OCI-LY3 (cell line): ENCODE measurements around the gene COG6.

Experiments used
- H2AFZ ChIP-seq: fragments of 200-600, 300-600 bp; shearing (Covaris generic); 2 replicates; pipeline ENCODE4 v1.6.0; 2014; ENCODE audit warnings: antibody characterized with exemption, low read depth, low read length
- H3K27ac ChIP-seq: fragments of 200-600, 300-600 bp; sonication (generic); 2 replicates; pipeline ENCODE4 v1.5.1; 2014; ENCODE audit warnings: mild to moderate bottlenecking, low read length, moderate library complexity, mixed read lengths
- H3K27me3 ChIP-seq: fragments of 200-600, 300-600 bp; sonication (generic); 2 replicates; pipeline ENCODE4 v1.6.1; 2014; ENCODE audit warnings: low read depth, low read length, mixed read lengths
- H3K36me3 ChIP-seq: fragments of 200-600, 300-600 bp; sonication (generic); replicated peaks from 2 replicates; pipeline ENCODE3; 2014; ENCODE audit warnings: low read depth, low read length, mixed read lengths
- H3K4me1 ChIP-seq: fragments of 300-600, 200-600 bp; sonication (generic); 2 replicates; pipeline ENCODE4 v1.6.1; 2014; ENCODE audit warnings: low read length, mixed read lengths
- H3K4me2 ChIP-seq: fragments of 200-600, 300-600 bp; sonication (generic); 2 replicates; pipeline ENCODE4 v1.6.1; 2014; ENCODE audit warnings: low read length, mixed read lengths
- H3K4me3 ChIP-seq: fragments of 300-600, 200-600 bp; sonication (generic); 2 replicates; pipeline ENCODE4 v1.5.1; 2014; ENCODE audit warnings: antibody characterized with exemption, mild to moderate bottlenecking, low read length, moderate library complexity
- H3K79me2 ChIP-seq: fragments of 300-600, 200-600 bp; shearing (Covaris generic); 2 replicates; pipeline ENCODE4 v1.6.1; 2014; ENCODE audit warnings: mild to moderate bottlenecking, low read length, mixed read lengths
- H3K9ac ChIP-seq: fragments of 300-600, 200-600 bp; shearing (Covaris generic); 2 replicates; pipeline ENCODE4 v1.6.0; 2014; ENCODE audit warnings: mild to moderate bottlenecking, low read length, moderate library complexity
- H3K9me3 ChIP-seq: fragments of 200-600, 300-600 bp; shearing (Covaris generic); 2 replicates; pipeline ENCODE4 v1.6.1; 2014; ENCODE audit warnings: low read length, mixed read lengths; ENCODE audit not compliant: insufficient read depth
- H4K20me1 ChIP-seq: fragments of 200-600, 300-600 bp; sonication (generic); 2 replicates; pipeline ENCODE4 v1.6.1; 2016; ENCODE audit warnings: low read length, mixed read lengths; ENCODE audit not compliant: insufficient read depth
- CTCF ChIP-seq: fragments of 200-600, 300-600 bp; sonication (generic); IDR thresholded peaks from 2 replicates; pipeline ENCODE4 v1.5.1; 2014; ENCODE audit warnings: antibody characterized with exemption, low read length, low read depth
- EZH2phosphoT487 ChIP-seq: fragments of 200-600 bp; shearing (Covaris generic); IDR thresholded peaks from 2 replicates; pipeline ENCODE4 v1.6.1; 2018; ENCODE audit warnings: antibody characterized with exemption, mixed run types, low read depth

Gene COG6

DNA sequence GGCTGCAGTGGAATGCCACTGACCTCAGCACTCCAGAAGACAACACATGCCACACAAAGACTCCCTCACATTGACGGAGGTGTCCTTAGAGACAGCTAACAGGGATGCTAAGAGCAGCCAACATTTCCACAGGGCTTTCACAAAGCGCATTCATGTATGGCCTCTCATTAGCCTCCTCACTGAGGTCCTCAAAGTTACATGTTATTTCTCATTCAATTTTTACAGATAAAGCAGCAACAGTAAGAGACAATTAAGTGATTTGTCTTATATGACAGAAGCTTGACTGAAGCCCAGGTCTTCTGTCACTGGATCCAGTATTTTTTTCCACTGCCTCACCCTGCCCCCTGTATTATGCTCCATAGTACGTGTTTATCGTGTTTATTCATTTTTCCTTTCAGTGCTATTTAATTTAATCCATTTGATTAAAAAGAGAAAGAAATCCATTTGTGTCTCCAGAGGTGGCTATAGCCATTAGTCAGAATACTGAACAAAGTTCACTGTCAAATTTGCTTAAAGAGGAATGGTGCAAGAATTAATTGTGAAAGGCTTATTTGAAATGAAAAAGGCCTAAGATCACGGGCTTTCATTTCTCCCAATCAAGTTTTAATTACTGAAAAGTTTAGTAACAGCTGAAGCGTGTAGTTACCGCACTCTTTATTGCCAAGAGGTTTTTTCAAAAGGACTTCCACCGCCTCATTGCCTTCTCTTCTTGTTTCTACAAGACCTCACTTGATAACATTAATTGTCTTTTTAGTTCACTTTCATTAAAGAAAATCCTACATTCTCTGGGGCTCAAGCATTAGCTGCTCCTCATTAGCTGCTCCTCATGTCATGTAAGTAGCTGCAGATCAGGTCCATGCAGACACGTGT, 115.0 kb downstream of the COG6 start:
- Histone ChIP-seq H2AFZ (no peak overlapping the region), H3K4me2 (no peak overlapping the region), H3K9me3 (no peaks in the 10 kb centered on the region), H4K20me1 (no peaks in the 10 kb centered on the region), H3K9ac (no peak overlapping the region), H3K27ac (no peak overlapping the region), H3K4me3 (no peak overlapping the region), H3K79me2 (no peaks in the 10 kb centered on the region), H3K27me3 (no peaks in the 10 kb centered on the region), H3K4me1 (peaks cover 4% of the 10 kb centered on the region; the same call in 1 of the 2 replicates), H3K36me3 (no peaks in the 10 kb centered on the region)
- TF ChIP-seq CTCF = no peak

DNA sequence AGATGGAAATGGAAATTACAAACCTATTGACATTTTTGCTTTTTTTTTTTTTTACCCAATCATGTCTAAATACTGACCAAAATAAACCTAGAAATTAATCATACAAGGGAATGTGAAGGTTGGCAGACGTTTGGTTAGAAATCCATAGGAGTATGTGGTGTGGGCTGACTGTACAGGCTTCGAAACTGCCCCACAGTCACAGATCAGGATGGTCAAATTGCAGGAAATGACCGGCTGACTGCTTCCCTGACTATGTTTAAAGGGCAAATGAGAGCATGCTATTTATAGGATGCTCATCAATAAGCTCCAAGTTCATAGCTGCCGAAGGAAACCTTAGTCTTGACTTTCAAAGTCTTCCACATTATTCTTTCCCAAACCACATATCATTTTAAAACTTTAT, 118.4 kb downstream of the COG6 start:
- TF ChIP-seq EZH2phosphoT487 (no peak), CTCF (no peak)
- Histone ChIP-seq H3K4me2 (no peak overlapping the region), H3K9ac (no peak overlapping the region), H3K9me3 (no peaks in the 10 kb centered on the region), H2AFZ (no peak overlapping the region), H3K4me1 (peaks cover 18% of the 10 kb centered on the region), H3K4me3 (no peak overlapping the region), H4K20me1 (no peaks in the 10 kb centered on the region), H3K36me3 (no peaks in the 10 kb centered on the region), H3K27me3 (no peaks in the 10 kb centered on the region), H3K79me2 (no peaks in the 10 kb centered on the region), H3K27ac (no peak overlapping the region)

DNA sequence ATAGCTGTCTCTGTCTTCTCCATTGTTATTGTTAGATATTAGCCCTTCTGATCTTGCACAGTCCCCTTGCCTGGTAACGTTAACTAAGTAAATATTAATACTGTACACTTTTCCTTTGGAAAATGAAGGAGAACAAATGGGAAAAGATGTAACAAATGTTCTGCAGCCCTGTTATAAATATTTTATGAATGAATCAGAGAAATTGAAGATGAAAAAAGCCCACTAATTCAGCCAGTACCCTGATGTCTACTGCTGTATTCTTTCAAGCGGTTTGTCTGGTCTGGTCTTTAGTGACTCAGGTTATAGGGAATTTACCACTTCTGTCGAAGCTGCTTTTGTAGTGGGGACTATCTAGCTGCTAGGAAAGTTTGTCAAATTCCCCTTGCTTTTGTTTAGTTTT, 121.0 kb downstream of the COG6 start:
- Histone ChIP-seq H3K4me3 (no peak overlapping the region), H3K4me1 (peaks cover 18% of the 10 kb centered on the region), H2AFZ (no peak overlapping the region), H3K9ac (no peak overlapping the region), H3K4me2 (peak overlapping the region; percentile 18), H3K27me3 (no peaks in the 10 kb centered on the region), H3K79me2 (no peaks in the 10 kb centered on the region), H4K20me1 (no peaks in the 10 kb centered on the region), H3K9me3 (no peaks in the 10 kb centered on the region), H3K36me3 (no peaks in the 10 kb centered on the region), H3K27ac (no peak overlapping the region)
- TF ChIP-seq EZH2phosphoT487 = no peak

GRCh38 chr13:39777021-39777420, 121.6 kb downstream of the COG6 start:
- H3K79me2 ChIP-seq = no peaks in the 10 kb centered on the region
- H3K36me3 ChIP-seq = no peaks in the 10 kb centered on the region
- H3K4me2 ChIP-seq = peak overlapping the region; percentile 18
- TF ChIP-seq EZH2phosphoT487 (no peak), CTCF (no peak)
- no peaks in the 10 kb centered on the region for H3K9me3 ChIP-seq
- H3K27me3 ChIP-seq = no peaks in the 10 kb centered on the region
- no peak overlapping the region for H3K27ac ChIP-seq
- no peak overlapping the region for H2AFZ ChIP-seq
- H4K20me1 ChIP-seq = no peaks in the 10 kb centered on the region
- peaks cover 18% of the 10 kb centered on the region for H3K4me1 ChIP-seq
- no peak overlapping the region for H3K9ac ChIP-seq
- no peak overlapping the region for H3K4me3 ChIP-seq
